GM18909 (cell line): Measurements from ENCODE around the gene PPP1R9B.
A peak's percentile ranks its signal among the peaks of the same experiment; 100 is the strongest.

ENCODE experiments used
- ATAC-seq: cut with Tn5 transposase; IDR thresholded peaks from one replicate; pipeline ENCODE4 v1.9.1; 2021; ENCODE audit warnings: mild to moderate bottlenecking; ENCODE audit not compliant: unreplicated experiment, poor library complexity

Gene PPP1R9B

GRCh38 chr17:50097926-50098325, 52.6 kb downstream of the PPP1R9B start:
- no peak for ATAC-seq

DNA sequence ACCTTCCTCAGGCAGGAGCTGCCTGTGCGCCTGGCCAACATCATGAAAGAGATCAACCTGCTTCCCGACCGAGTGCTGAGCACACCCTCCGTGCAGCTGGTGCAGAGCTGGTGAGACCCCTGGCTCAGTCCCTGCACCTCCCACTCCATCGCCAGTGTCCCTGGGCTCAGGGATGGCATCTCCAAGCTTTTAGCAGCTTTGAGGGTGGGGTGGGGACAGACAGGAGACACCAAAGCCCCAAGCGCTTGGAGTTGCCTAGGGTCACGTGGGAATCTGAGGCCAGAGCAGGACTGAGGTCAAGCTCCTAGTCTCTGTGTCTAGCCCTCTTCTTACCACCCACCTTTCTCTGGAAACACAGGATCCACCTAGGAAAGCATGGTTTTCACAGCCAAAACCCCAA, 53.0 kb downstream of the PPP1R9B start:
- no peak for ATAC-seq

GRCh38 chr17:50096758-50097157, 53.7 kb downstream of the PPP1R9B start:
- no peak for ATAC-seq

- ATAC-seq, result no peak
Measured at GRCh38 chr17:50096092-50096491, 54.4 kb downstream of the PPP1R9B start.

DNA sequence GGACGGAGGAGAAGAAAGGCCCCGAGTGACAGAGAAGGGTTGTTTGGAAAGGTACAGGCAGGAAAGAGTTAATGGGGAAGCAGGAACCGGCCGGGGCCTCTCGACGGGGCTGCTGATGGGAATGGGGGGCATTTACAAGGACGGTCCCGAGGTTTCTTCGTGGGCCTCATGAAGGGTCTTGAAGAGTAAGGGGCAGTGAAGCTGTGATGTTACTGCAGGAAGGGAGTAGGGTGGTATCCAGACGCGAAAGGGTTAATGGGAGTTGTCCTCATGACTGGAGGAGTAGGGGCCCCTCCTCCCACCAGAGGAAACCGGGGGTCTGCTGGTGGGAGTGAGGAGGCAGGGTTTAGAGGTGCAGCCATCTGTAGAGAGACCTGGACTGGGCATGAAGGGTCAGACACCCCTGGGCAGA, 54.8 kb downstream of the PPP1R9B start:
- no peak for ATAC-seq

DNA sequence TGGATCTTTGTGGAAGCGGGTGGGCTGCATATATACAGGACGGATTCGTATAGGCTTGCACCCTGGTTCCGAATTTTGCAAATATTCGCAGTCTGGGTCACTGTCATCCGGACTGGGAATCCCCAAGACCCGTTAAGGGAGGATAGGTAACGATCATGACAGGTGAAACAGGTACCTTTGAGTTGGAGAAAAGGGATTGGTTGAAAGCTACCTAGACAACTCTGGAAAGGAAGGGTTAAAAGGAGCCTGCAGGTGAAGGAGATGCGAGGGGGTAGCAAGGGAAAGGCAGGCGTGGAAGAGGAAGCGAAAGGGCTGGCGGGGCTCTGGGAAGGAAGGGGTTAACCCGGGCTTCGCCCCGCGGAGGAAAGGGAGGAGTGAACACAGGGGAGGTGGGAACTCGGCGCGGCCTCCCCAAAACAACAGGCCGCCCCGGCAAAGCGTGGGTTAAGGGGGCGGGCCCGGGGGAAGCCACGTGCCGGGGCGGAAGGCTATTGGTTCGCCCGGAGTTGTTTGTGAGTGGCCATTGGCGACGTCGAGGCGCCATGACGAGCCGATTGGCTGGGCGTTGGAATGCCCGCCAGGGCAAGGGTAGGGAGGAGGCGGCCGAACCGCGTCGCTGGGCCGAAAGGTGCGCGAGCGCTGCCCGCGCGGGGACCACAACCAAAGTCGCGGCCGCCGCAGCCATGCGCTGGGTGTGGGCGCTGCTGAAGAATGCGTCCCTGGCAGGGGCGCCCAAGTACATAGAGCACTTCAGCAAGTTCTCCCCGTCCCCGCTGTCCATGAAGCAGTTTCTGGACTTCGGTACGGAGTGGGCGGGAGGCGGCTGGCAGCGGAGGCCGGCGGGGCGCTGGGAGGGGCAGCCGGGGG, 55.5 kb downstream of the PPP1R9B start, which contains the start of gene PDK2:
Gene PDK2 (plus strand): TSS at position 599 of the 867 bp plus-strand sequence. CDS start 85 bp downstream, at position 684.
- ATAC-seq, result peak; percentile 86

GRCh38 chr17:50094243-50094752, 56.2 kb downstream of the PPP1R9B start:
- peak; percentile 45 for ATAC-seq

DNA sequence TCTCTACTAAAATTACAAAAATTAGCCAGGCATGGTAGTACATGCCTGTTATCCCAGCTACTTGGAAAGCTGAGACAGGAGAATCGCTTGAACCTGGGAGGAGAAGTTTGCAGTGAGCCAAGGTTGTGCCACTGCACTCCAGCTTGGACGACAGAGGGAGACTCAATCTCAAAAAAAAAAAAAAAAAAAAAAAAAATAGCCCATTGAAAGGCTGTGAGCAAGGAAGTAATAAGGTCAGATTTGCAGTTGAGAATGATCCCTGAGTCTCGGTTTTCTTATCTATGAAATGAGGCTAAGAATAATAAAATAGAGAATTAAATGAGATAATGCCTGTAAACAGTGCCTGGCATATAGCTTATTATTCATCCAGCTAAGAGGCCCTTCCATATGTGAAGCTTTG, 56.7 kb downstream of the PPP1R9B start:
- no peak for ATAC-seq

DNA sequence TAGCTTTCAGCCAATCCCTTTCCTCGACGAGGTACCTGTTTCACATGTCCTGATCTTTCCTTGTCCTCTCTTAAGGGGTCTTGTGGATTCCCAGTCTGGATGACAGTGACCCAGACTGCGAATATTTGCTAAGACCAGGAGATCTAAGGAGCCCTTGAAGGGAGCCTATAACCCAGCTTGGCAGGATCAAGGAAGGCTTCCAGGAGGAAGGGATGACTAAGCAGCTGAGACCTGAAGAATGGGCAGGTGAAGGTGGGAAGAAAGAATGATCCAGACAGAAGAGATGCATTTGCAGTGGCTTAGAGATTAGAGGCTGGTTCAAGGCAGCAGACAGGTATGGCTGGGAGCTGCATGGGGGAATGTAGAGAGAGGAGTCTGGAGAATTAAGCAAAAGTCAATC, 57.2 kb downstream of the PPP1R9B start:
- no peak for ATAC-seq

DNA sequence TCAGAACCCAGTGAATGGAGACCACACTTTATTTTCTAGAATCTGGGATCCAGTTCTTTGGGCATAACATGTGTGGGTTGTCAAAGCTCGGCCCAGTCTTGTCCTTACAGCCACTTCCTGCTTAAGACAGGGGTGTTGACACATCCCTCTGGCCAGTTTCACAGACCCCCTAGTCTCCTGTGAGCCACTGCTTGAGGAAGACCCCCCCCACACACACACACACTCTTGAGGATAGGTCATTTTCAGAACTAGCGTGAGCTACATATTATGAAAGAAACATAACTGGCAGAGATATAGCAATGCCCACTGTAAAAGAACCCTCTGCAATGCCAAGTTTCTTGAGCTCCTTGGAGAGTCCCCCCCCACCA, 58.6 kb downstream of the PPP1R9B start:
- no peak for ATAC-seq

DNA sequence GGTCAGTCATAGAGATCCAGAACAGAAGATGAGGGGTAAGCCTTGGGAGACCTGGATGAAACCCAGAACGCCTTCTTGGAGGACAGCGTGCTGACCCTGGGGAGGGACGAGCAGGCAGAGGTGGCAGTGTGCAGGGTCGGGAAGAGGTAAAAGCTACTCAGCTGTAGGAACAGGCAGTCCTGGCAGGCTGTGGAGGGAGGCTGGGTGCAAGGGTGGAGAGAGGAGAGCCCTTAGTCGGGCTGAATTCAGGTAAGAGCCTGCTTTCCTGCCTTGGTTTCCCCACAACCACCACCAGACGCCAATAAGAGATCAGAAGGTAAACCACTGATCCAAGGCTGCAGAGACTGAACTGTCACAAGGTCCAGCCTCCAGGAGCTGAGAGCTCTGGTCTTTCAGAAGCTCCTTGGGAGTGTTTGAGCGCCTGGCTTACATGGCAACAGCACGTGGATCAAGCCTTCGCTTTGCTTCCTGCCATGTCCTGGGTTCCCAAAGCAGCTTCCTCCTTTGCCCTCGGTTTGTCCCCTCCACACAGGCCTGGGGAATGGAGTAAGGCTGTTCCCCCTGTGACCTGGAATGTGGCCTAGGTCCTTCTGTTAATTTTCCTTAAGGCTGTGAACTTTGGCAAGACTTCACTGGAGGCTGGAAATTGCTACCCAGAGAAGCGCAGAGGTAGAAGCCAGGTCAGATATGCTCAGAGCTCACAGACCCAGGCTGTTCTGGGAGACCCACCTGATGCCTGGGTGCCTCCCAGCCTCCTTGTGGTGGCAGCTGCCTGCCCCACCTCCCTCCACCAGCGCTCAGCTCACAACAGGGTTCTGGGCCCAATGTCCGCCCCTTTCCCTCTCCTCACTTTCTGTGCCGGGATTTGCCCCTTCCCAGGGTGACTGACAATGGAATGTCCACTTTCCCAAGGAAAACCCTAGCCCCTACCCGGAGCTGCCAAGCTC, 59.2 kb downstream of the PPP1R9B start:
- no peak for ATAC-seq

GRCh38 chr17:50090071-50090470, 60.4 kb downstream of the PPP1R9B start:
- ATAC-seq, result no peak

GRCh38 chr17:50088952-50089825, 61.3 kb downstream of the PPP1R9B start:
- no peak for ATAC-seq

GRCh38 chr17:50087912-50088405, 62.5 kb downstream of the PPP1R9B start:
- no peak for ATAC-seq

DNA sequence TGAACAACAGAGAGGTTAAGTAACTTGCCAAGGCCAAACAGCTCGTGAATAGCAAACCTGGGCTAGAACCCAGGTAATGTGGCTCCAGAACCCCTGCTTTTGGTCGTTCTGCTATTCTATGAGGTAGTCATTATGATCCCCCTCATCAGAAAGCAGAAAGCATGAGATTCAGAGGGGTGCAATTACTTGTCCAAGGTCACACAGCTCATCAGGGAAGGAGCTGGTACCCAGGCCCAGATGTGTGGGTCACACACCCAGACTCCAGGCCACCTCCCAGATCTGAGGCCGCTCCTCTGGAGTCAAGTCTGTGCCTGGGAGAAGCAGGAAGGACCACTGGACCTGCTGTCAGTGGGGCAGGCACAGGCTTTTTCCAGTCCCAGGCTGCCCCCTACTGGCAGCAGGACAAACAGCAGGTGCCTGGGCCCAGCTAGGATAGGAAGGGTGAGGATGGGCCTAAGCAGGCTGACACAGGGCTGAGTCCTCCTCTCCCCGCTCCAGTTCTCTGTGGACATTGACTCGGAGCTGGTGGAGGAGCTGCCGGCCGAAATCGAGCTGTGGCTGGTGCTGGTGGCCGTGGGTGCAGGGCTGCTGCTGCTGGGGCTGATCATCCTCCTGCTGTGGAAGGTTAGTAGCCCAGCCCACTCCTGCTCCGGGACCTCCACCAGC, 63.1 kb downstream of the PPP1R9B start:
- no peak for ATAC-seq
